DMS53 treated with DMSO at 0.1 percent for 48 hours (cell line): ENCODE results near the gene ZAR1.

Experiments
- DNase-seq: peaks from one replicate; lab custom pipeline; 2025; ENCODE audit not compliant: unreplicated experiment; lab: John Stamatoyannopoulos, UW

The ZAR1 gene

DNA sequence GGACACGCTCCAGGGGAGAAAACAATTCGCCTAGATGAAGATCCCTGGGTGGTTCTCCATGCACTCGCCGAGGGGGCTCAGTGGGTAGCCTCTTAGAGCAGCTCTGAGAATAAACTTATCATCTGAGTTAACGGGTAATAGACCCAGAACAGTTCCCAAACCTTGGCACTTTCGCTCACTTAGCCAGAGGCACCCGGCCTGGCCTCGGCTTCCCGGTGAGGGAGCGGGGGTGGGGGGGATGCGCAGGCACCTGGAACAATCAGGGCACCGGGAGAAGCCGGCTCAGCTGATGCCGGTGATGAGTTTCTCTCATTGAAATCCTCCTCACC, 405 bp upstream of the ZAR1 start:
- DNase-seq: no peak

DNA sequence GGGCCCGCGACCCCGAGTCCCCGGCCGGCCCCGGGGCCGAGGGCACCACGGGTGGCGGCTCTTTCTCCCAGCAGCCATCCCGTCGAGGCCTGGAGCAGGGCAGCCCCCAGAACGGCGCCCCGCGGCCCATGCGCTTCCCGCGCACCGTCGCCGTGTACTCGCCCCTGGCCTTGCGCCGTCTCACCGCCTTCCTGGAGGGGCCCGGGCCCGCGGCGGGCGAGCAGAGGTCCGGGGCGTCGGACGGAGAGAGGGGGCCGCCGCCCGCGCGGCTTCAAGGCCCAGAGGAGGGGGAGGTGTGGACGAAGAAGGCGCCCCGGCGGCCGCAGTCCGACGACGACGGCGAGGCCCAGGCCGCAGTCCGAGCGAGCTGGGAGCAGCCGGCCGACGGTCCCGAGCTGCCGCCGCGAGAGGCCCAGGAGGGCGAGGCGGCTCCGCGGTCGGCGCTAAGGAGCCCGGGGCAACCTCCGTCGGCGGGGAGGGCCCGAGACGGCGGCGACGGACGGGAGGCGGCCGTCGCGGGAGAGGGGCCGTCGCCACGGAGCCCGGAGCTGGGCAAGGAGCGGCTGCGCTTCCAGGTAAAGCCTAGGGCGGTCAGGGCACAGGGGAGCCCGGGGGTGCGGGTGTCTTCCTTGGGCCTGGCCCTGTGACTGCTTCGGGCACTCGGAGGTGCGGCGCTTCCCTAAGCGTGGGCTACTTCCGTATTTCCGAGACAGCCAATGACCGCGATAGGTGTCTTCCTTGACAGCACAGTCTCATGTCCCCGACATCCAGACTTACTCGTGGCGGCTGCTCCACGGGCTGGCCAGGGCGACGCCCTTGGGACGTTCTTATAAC, 845 bp downstream of the ZAR1 start:
- DNase-seq: no peak

DNA sequence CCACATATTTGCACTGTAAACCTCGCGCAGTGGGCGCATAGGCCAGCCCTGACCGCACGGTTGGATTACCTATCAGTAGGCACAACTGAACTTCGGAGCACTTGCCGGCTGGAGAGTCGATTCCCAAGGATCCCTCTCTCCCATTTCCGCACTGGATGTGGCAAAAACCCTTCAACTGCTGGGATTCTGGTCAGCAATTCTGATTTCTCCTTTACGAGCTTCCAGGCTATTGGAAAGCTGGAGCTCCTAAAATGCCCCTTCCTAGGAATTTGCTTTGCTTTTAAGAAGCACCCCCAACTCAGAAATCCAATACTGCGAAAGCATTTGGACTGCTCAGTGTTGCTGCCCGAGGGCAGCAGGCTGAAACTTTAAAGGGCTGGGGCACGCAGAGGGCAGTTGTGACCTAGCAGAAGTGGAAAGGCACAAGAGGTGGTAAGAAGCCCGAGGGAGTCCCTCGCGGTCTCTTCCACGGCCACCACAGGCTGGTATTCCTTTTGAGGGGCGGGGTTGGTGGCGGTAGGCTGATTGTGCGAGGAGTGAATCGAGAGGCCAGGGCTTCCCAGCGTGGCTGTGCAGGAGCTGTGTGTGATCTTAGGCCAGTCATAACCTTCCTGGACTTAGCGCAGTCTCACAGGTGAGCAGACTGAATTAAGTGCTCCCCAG, 1.6 kb downstream of the ZAR1 start:
- DNase-seq: no peak

DNA sequence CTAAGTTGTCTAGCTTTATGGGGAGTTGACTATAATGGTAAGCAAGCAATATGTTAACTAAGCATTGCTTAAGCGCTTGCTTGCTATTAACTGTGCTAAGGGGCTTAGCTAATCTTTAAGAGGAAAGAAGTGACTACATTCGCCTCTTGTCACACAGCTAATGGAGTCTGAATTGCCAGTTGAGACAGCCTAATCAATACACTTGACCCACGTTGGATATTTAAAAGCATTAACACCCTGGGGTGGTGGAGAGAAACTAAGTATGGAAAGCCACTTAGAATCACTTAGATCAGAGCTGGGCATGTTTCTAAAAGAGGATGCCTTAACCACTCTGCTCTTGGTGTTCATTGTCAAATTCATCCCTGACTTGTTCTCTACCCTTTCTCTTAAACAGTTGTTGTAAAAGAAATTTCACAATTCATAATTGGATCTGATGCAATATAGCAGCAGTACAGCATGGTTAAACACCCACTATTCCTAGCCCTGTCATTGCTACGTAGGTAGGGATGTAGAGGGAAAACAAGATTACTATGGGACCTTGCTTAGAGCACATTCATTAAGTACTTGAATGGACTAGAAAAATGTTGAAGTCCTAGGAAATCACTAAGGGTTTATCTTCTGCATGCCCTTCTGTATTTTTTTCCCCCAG, 3.5 kb downstream of the ZAR1 start:
- no peak for DNase-seq

DNA sequence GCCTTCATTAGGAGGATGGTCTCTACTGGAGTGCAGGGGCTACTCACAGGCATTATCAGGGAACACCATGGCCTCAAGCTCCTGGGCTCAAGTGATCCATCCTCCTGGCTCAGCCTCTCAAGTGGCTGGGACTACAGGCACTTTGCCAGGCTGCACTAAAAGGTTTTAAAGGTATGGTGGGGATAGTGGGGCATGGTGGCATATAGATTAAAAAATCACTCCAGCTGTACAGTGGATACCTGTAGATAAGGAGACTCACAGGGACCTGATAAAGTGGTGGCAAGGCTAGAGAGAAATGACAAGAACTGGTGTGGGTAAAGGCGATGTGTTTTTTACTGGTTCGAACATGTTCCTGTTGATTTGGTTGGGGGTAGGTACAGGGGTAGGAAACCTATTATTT, 5.9 kb downstream of the ZAR1 start:
- no peak for DNase-seq

DNA sequence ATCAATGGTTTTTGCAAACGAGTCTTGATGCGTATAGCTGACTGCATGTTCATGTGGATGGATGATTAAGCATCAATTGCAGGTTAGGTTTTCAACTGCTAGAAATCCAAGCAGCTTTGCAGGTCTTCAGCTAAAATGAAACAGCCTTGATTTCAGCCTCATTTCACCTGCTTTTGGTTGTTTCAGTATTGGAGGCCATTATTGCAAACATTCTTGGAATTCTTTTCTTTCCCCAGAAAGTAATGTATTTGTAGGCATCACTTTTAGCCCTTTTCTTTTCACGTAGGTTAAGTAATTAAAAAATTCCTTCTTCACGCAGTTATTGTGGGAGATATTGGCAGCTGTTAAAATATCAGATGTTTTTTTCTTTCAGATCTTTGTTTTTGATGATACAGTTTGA, 8.8 kb downstream of the ZAR1 start:
- no peak for DNase-seq

DNA sequence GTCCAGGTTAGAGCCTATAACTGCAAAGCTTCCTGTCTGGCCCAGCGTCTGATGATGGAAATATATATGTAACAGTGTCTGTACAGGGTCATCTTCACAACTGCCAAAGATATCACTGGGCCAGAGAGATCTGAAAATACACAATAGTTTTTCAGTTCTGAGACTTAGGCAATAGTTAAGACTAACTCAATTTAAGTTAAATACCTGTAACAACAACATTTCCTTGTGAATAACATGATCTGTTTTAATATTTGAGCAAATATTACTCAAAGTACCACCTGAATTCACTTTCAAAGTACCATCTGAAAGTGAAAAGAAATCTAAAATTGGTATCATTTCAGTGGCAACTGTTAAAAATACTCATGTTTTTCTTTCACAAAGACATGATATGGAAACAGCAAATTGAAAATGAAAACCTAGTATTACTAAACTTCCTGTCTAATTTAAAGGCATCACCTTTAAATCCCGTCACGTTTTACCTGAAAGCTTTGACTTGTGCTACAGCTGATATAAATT, 9.6 kb downstream of the ZAR1 start:
- no peak for DNase-seq

DNA sequence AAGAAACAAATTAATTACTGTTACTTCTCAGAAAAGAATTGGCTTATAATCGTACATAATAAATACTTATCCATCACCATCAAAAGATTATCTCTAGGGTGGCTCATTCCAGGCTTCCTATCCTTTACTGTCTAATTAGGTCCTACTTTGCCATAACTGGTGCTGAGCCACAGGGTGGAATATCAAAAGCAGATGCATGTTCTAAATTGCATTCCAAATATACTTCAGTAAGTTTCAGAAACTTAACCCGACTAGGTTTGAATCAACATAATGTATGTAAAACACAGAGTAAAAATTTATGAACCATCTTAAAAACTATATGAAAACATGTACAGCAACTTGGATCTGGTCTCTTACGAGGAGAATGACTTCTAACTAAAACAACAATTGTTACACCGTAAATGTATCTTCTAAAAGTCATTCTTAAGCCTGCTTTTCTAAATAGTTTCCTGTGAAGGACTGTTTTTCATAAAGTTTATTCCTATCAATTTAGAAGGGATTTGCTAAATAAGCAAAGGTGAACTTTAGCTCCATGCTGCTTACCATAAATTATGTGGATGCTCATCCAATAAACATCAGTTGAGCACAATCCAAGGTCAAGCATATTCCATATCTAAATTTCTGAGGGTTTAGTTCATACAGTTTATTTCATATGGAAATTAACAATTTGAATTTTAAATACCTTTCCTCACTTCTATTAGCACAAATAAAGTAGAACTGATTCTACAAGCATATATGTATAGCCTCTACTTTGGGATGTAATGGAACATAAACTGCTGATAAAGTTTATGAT, 13.4 kb downstream of the ZAR1 start:
- no peak for DNase-seq

DNA sequence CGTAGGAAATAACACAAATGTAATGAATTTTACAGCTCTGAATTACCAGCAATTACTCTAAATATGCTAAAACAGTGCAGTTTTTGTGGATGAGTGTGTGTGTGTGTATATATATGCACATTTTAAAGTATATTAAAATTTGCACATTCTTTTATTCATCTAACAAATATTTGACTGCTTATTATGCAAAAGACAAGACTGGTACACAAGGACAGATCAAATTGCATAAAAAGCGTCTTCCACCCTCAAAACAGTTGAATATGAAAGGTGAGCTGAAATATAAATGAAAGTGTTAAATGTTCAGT, 13.9 kb downstream of the ZAR1 start:
- no peak for DNase-seq

DNA sequence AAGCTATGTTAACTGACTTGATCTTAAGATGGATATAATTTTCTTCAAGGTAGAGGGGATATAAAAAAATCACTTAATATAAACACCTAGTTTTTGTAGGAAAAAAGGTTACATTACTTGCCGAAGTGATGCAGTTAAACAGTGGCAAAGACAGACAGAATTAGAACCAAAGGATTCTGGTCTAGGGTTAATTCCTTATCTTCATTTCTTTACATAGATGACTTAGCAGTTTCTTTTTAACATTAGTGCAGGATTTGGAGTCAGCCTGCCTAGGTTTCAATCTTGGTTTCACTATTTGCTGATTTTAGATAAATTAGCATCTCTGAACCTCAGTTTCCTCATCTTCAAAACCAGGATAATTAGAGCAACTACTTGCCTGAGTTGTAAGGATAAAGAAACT, 14.3 kb downstream of the ZAR1 start:
- DNase-seq: no peak

DNA sequence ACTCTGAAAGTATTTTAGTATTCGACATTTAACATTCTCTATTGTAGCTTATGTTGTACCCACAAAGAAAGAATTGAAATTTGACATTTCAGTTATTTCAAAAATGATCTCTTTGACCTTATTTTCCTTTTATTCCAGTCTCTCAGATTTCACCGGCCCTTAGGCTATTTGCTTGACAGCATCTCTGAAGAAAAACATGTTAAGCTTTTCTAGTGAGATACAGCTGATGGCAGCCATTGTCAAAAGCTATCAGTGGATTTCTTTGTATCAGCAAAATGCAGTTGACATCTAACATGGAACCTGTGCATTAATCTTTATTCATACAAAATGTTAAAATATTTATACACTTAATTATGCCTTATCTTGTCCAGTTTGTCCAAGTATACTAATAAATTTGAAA, 16.7 kb downstream of the ZAR1 start:
- no peak for DNase-seq

DNA sequence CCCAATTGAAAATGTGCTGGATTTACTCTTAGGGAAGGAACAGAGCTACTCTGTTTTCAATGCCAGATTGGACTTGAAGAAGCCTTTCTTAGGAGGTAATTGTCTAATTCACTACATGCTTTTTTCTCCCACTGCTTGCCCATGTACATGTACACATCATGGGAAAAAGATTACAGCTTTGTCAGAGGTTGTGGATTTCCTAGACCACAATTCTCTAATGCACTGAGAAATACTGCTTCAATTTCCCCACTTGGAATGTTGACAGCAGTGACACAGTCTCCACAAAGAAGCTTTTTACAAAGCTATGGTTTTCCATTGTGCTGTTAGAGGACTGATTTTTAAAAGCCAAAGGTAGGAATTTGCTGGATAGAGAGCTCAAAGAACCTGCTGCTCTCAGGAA, 19.5 kb downstream of the ZAR1 start:
- DNase-seq: no peak

DNA sequence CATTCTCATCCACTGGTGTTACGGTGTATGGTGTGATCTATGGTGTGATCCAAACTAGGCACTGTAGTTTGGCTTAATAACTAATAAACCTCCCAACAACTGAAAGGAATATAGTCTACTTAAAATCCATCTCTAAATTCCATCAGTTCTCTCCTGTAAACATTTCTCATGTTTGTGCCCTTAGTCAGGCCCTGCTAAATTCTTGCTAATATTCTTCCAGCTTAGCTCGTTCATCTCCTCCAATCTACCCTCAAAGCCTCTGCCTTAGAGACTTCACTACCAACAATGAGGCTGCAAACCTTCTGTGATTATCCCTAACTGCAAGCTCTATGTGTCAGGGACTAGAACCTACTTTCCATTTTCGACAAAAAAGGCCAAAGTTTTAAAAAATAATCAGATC, 28.1 kb downstream of the ZAR1 start:
- no peak for DNase-seq

DNA sequence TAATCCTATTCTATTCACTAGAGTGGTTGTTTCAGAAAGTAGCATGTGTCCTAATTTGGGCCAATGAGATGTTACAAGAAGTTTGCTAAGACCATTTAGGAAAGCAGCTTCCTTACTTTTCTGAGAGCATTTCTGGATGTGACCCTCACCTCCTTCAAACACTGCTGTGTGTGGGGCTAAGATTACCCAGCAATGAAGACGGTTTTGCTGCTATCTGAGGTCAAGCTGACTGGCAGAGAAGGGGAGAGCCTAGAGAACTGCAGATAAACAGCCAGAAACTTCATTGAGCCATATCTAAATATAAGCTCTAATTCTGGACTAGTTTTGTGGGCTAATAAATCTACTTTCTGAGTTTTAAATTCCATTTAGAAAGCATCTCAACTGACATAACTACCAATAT, 36.4 kb downstream of the ZAR1 start:
- DNase-seq: no peak

DNA sequence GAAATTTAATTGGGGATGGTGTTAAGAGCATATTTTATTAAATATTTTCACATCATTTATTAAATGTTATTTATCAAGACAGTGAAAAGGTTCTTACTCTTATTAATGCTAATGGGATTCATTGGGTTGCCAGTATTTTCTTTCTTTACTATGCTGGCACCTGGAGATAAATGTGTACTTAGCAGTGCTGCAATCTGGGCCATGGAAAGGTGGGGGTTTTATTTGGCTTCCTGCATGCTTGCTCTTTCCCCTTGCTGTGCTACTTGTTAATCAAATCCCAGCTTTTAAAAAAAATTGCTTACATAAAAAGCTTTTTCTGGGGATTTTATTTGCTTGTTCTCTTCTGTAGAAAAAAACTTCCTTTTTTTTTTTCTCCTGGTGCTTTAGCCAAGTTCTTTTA, 48.3 kb downstream of the ZAR1 start:
- DNase-seq: no peak

DNA sequence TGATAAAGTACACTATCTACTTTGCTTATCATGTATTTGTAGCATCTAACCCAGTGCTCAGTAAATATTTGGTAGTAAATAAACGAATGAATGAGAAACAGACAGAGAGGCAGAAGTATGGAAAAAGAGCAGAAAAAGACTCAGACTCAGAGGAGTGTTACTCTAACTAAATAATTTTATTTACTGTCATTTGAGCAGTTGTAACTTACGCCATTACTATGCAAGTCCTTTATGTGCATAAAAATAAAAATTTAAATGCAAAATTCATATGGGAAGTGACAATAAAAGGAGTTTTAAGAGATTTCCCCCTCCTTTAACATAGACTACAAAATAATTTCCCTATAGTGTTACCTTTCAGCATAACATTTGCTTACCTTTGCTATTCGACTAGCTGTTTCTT, 49.5 kb downstream of the ZAR1 start:
- DNase-seq: no peak

DNA sequence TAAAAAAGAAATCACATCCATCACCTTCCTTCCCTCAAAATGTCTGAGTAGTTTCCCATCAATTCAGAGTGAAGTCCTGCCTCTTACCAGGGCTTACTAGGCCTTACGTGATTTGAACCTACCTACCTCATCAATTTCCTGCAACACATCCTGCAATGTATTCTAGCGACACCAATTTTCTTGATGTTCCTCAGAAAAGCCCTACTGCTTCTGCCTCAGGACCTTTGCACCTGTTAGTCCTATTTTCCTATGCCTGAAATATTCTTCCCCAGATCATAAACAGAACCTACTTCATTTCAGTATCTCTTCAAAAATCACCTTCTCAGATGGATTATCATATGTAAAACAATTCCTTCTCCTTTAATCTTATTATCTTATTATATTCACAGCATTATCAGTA, 52.8 kb downstream of the ZAR1 start:
- DNase-seq: no peak

DNA sequence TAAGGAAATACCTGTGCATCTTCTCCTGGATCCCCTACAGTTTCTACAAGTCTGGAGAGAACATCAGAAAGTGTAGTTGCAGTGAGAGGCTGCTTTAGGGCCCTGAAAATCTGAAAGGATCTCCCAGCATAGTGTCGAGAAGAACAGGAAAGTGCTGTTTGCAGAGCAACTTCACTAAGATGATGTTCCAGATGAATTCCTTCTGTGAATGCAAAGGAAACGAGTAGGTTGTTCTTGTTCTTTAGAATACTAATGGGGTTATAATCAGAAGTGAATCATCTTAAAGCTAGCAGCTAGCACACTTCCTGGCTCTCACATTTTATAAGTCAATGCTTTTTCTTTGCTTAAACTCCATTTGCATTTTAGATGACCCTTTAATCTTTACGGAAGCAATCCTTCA, 53.7 kb downstream of the ZAR1 start:
- DNase-seq: no peak
